Activated CD8-positive, alpha-beta memory T cell treated with anti-CD3 and anti-CD28 coated beads for 1 hour (primary cell): ENCODE data around the gene RABGAP1L.

ENCODE experiments used
- DNase-seq, 2 donors: peaks; one replicate each; pipeline ENCODE4 v3.0.0-alpha.2; 2020; ENCODE audit warnings: low read depth in 1 of 2; ENCODE audit errors: extremely low read depth in 1 of 2

The RABGAP1L gene

GRCh38 chr1:174197088-174197487, 37.8 kb downstream of the RABGAP1L start:
- no peak for DNase-seq

- no peak for DNase-seq
Observed at GRCh38 chr1:174197547-174197946, 38.2 kb downstream of the RABGAP1L start.

DNA sequence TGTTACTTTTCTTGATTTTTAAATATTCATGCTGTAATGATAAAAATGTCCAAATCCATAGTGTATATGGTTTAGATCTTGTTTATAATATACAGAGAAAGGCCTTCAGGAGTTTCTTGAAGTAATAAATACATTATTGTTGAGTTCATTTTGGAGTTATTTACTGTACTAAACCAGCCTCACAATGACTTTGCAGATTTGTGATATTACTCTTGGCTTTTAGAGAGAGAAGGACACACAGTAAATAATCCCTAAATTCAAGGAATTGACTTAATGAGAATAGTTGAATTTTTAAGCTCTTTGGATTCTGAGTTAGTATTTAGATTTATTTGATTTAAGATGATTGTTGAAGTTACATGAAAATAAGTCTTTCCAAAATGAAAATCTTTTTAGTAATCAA, 38.9 kb downstream of the RABGAP1L start:
- DNase-seq: no peak

GRCh38 chr1:174200746-174201145, 41.4 kb downstream of the RABGAP1L start:
- no peak for DNase-seq

- DNase-seq: no peak
Observed at GRCh38 chr1:174204697-174205308, 45.5 kb downstream of the RABGAP1L start.

DNA sequence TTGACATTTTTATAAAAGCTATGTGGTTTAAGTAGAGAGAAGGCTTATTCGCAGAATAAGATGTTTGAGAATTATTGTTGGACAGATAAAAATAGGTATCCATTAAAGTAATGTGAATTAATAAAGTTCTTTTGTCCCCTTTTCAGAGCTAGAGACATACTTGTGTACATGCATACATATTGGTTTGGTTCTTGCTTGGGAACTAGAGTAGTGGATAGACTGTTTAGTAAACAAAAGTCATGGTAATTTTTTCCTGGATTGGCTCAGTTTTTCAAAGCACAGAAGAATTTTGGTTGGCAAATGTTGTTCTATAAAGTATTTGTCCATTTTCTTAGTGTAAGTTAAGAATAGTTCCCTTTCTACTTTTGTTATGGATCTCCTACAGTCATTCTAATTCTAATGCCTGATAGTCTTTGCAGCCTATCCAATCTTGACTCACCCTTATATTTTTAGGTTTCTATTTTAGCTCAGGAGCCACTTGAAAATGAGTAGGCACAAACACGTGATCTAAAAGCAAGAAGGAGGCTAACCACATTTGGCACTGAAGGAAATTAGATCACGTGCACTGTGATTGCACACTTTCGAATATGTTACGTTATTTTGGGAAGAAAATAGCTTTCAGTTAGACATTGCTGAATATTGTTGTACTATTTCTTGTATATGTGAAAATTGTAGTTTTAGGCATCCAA, 47.0 kb downstream of the RABGAP1L start:
- DNase-seq: no peak

DNA sequence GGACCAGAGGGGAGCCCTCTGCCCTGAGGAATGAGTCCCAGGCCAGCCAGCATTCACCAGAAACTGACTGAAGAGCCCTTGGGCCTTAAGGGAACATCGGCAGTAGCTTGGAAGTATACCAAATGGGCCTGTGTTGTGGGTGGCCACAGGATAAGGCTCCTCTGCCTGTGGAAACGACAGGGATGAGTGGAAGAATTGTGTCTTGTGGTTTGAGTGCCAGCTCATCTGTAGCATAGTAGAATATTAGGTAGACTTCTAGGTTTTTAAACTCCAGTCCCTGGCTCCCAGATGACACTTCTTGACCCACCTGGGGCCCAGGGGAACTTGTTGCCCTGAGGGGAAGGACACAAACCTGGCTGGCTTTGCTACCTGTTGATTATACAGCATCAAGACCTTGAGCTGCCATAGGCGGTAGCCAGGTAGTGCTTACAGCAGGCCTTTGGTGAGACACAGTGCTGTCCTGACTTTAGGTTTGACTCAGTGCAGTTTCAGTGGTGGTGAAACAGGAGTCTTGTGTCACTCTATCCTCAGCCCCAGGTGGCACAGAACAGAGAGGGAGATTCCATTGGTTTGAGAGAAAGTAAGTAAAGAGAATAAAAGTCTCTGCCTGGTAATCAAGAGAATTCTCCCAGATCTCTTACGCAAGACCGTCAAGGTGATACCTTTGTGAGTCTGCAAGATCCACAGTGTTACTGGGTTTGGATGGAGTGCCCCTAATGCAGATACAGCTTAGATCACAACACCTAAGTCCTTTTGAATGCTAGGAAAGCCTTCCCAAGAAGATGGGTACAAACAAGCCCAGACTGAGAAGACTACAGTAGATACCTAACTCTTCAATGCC, 50.2 kb downstream of the RABGAP1L start:
- DNase-seq: no peak

- DNase-seq: no peak
Observed at GRCh38 chr1:174211486-174211885, 52.2 kb downstream of the RABGAP1L start.

DNA sequence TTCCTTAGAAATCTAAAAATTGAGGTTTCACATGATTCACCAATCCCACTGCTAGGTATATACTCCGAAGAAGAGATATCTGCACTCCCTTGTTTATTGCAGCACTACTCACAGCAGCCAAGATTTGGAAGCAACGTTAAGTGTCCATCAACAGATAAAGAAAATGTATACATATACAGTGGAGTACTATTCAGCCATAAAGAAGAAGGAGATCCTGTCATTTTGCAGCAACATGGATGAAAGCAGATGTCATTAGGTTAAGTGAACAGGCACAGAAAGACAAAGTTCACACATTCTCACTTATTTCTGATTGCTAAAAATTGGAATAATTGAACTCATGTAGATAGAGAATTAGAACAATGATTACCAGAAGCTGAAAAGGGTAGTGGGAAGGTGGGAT, 56.4 kb downstream of the RABGAP1L start:
- DNase-seq: no peak

DNA sequence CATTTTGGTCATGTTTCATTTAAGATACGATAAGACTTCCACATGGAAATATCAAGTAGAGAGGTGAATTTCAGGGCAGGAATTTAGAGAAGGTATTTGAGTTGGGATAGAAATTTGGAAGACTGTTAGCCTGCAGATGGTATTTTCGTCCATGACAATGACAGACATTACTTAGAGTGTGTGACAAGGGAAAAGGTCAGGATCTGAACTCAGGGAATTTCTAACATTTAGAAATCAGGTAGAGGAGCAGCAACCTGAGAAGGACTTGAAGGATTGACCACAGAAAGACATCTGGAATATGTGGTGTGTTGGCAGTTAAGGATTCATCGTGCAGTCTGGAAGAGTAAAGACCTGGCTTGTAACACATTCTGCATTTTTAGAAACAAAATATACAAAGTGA, 57.9 kb downstream of the RABGAP1L start:
- DNase-seq: no peak

GRCh38 chr1:174217787-174218574, 58.7 kb downstream of the RABGAP1L start:
- no peak for DNase-seq

- no peak for DNase-seq
Observed at GRCh38 chr1:174218983-174219382, 59.7 kb downstream of the RABGAP1L start.

GRCh38 chr1:174219606-174220370, 60.5 kb downstream of the RABGAP1L start:
- no peak for DNase-seq

DNA sequence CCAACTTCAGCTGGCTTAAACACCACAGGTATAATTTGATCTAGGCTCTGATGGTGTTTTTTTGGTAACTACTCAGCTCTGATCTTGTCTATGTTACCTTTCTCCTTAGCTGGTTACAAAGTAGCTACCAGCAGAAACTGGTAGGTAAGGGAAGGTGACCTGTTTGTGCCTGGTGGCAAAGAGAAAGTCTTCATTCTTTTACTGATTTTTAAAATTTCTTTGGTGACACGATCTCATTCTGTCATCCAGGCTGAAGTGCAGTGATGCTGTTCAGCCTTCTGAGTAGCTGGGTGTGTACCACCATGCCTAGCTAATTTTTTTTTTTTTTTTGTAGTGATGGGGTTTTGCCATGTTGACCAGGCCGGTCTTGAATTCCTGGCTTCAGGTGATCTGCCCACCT, 62.4 kb downstream of the RABGAP1L start:
- no peak for DNase-seq

DNA sequence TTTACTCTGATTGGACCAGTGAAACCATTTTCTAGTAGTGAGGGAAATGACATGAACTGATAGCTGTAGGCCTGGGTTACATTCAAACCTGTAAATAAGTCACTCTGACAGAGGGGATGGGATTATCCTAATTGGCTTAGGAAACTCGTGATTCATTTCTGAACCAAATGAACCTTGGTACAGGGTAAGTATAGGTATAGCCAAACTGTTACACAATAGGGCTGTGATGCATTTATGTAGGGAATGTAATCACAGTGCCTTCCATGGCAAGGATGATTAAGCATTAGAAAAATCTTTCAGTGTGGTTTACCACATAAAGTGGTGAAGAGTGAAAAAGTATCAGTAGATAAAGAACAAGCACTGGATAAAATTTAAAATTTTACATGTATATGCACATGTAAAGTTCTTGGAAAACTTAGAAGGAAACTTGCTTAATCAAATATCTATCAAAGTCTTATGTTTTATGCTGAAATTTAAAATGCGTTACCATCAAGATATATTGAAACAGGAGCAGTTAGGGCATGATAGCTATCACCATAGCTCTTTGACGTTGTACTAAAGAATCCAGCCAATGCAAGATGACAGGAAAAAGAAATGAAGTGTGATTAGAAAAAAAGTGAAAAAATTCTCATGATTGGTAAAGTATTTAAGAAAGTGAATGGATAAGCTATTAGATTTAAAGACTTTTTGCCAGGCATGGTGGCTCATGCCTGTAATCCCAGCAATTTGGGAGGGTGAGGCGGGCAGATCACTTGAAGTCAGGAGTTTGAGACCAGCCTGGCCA, 63.0 kb downstream of the RABGAP1L start:
- no peak for DNase-seq

DNA sequence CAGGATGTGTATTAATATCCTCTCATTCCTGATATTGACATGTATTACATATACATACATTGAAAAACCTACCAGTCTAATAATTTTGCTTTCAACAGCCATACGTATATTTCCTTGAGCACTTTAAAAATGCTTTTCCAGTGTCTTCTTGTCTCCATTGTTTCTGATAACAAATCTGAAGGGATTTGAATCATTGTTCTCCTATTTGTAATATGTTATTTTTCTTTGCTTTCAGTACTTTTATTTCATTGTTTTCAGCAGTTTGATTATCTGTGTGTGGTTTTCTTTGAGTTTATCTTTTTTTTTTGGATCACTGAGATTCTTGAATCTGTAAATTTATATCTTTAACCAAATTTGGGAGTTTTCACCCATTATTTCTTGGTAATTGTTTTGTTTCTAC, 65.3 kb downstream of the RABGAP1L start:
- no peak for DNase-seq

GRCh38 chr1:174225499-174226204, 66.3 kb downstream of the RABGAP1L start:
- DNase-seq: no peak

GRCh38 chr1:174230399-174230798, 71.1 kb downstream of the RABGAP1L start:
- no peak for DNase-seq

- no peak for DNase-seq
Observed at GRCh38 chr1:174232761-174233160, 73.4 kb downstream of the RABGAP1L start.
